Natural killer cell (primary cell): ENCODE measurements around the gene FSHR. TPM values are rescaled to one million over a fixed set of nuclear protein-coding genes. Genes with fewer than 3 reads are reported as not detected.

Source experiments
- ATAC-seq, 3 donors: fragments of 150-1000 bp in 2 of 3; fragments of 200-7000 bp in 1 of 3; cut with Tn5 transposase; 1 replicate in 1 of 3; 2 replicates in 2 of 3; pipeline ENCODE4 v1.10.0; 2021; ENCODE audit warnings: mild to moderate bottlenecking in 2 of 3, moderate library complexity in 2 of 3
- DNase-seq, 2 donors: peaks; one replicate each; pipeline versions ENCODE4 v3.0.0 to v3.0.0-alpha.2; 2013 to 2021; ENCODE audit warnings: mixed read lengths in 1 of 2
- H3K27ac ChIP-seq: one replicate; pipeline ENCODE4 v1.5.1; 2013; ENCODE audit warnings: mild to moderate bottlenecking, low read length
- H3K27me3 ChIP-seq: one replicate; pipeline ENCODE4 v1.6.1; 2013; ENCODE audit warnings: low read length; ENCODE audit not compliant: control insufficient read depth, insufficient read depth
- H3K36me3 ChIP-seq: one replicate; pipeline ENCODE4 v1.6.1; 2013; ENCODE audit warnings: low read length; ENCODE audit not compliant: control insufficient read depth, insufficient read depth
- H3K4me1 ChIP-seq: one replicate; pipeline ENCODE4 v1.6.1; 2013; ENCODE audit warnings: low read length; ENCODE audit not compliant: control insufficient read depth, insufficient read depth
- H3K4me3 ChIP-seq: one replicate; pipeline ENCODE4 v1.5.1; 2013; ENCODE audit warnings: low read length
- H3K9me3 ChIP-seq: one replicate; pipeline ENCODE4 v1.6.1; 2013; ENCODE audit warnings: low read length; ENCODE audit not compliant: control insufficient read depth, insufficient read depth
- H3K27ac Mint-ChIP-seq, 2 donors: one replicate each; pipeline ENCODE4 v1.8.0; 2022; ENCODE audit warnings: mild to moderate bottlenecking in 2 of 2, mixed read lengths in 2 of 2, moderate library complexity in 1 of 2
- H3K27me3 Mint-ChIP-seq, 2 donors: one replicate each; pipeline ENCODE4 v1.8.0; 2022; ENCODE audit warnings: low read depth in 2 of 2, mixed read lengths in 2 of 2
- H3K36me3 Mint-ChIP-seq: one replicate; pipeline ENCODE4 v1.8.0; 2022; ENCODE audit warnings: mixed read lengths
- H3K4me1 Mint-ChIP-seq, 2 donors: one replicate each; pipeline ENCODE4 v1.8.0; 2022; ENCODE audit warnings: mixed read lengths in 2 of 2
- H3K4me3 Mint-ChIP-seq: one replicate; pipeline ENCODE4 v1.8.0; 2022; ENCODE audit warnings: mild to moderate bottlenecking, moderate library complexity, mixed read lengths
- H3K9me3 Mint-ChIP-seq, 2 donors: one replicate each; pipeline ENCODE4 v1.8.0; 2022; ENCODE audit warnings: mixed read lengths in 2 of 2
- CTCF ChIP-seq: fragments of 200-600 bp; IDR thresholded peaks from one replicate; pipeline ENCODE4 v1.8.0; 2022; ENCODE audit warnings: antibody characterized with exemption
- WGBS: methylation state at CpG from one replicate; pipeline ENCODE4 v1.1.7; 2013; ENCODE audit warnings: missing lambda C conversion rate; ENCODE audit not compliant: insufficient coverage; 5-methylcytosine and 5-hydroxymethylcytosine counted together
- intact Hi-C: fragments of 100-400 bp; cut with micrococcal nuclease; formaldehyde crosslinking; loops from one replicate; pipeline ENCODE4 v1.14.2; 2022
- total RNA-seq, 4 donors: library from RNA; stranded (reverse); fragments of 120-200 nt in 1 of 4; gene quantifications; one replicate each; pipeline versions ENCODE4 v1.2.3 to v1.2.4, GENCODE V29; 2013 to 2022

FSHR gene
- total RNA-seq, 3 donors from 2014 or later (not counting 1 experiment from before 2014, with no cell fraction given), result not detected

GRCh38 chr2:49004036-49004626 is 150.2 kb downstream of the FSHR start:
- Histone ChIP-seq H3K9me3 (no peaks in the 10 kb centered on the region), H3K36me3 (no peaks in the 10 kb centered on the region), H3K27me3 (no peaks in the 10 kb centered on the region), H3K4me1 (no peaks in the 10 kb centered on the region), H3K27ac (no peak overlapping the region), H3K4me3 (no peak overlapping the region)
- Mint-ChIP-seq H3K4me1 (no peaks in the 10 kb centered on the region), H3K9me3 (peaks cover 5 to 6% of the 10 kb centered on the region in 2 donors), H3K4me3 (no peak overlapping the region), H3K27ac (no peak overlapping the region), H3K27me3 (no peaks in the 10 kb centered on the region), H3K36me3 (no peaks in the 10 kb centered on the region)
- DNase-seq (no peak), ATAC-seq (no peak)
- no CpG with 5 or more reads among the region's 1 CpG for WGBS
- no peak for TF ChIP-seq CTCF
- intact Hi-C loops, result no loop called here

- no peak for DNase-seq
- intact Hi-C loops, result no loop called here
- TF ChIP-seq CTCF, result no peak
- H3K27ac Mint-ChIP-seq, result no peak overlapping the region
- no peaks in the 10 kb centered on the region for H3K36me3 Mint-ChIP-seq
- H3K27me3 ChIP-seq, result no peaks in the 10 kb centered on the region
- no peaks in the 10 kb centered on the region for H3K27me3 Mint-ChIP-seq
- no peak overlapping the region for H3K4me3 ChIP-seq
- H3K36me3 ChIP-seq, result no peaks in the 10 kb centered on the region
- no peak for ATAC-seq
- peaks cover 5 to 6% of the 10 kb centered on the region in 2 donors for H3K9me3 Mint-ChIP-seq
- no peak overlapping the region for H3K27ac ChIP-seq
- no peaks in the 10 kb centered on the region for H3K4me1 Mint-ChIP-seq
- WGBS, result 68% methylated on average over 5 of the region's 5 CpGs
- H3K4me3 Mint-ChIP-seq, result no peak overlapping the region
- H3K9me3 ChIP-seq, result no peaks in the 10 kb centered on the region
- H3K4me1 ChIP-seq, result no peaks in the 10 kb centered on the region
These were observed 151.1 kb downstream of the FSHR start for GRCh38 chr2:49003201-49003600.

- H3K4me1 ChIP-seq, result no peaks in the 10 kb centered on the region
- H3K4me3 Mint-ChIP-seq, result no peak overlapping the region
- no peaks in the 10 kb centered on the region for H3K4me1 Mint-ChIP-seq
- H3K4me3 ChIP-seq, result no peak overlapping the region
- peaks cover 5 to 6% of the 10 kb centered on the region in 2 donors for H3K9me3 Mint-ChIP-seq
- H3K27me3 ChIP-seq, result no peaks in the 10 kb centered on the region
- no peaks in the 10 kb centered on the region for H3K27me3 Mint-ChIP-seq
- TF ChIP-seq CTCF, result no peak
- ATAC-seq, result no peak
- no peaks in the 10 kb centered on the region for H3K36me3 ChIP-seq
- intact Hi-C loops, result no loop called here
- H3K27ac Mint-ChIP-seq, result no peak overlapping the region
- no peak for DNase-seq
- no peak overlapping the region for H3K27ac ChIP-seq
- H3K9me3 ChIP-seq, result no peaks in the 10 kb centered on the region
- no peaks in the 10 kb centered on the region for H3K36me3 Mint-ChIP-seq
- WGBS, result 25% methylated on average over 2 of the region's 3 CpGs
These were observed 151.6 kb downstream of the FSHR start for GRCh38 chr2:49002750-49003149.

GRCh38 chr2:49000695-49001094 is 153.6 kb downstream of the FSHR start:
- no peaks in the 10 kb centered on the region for H3K4me1 ChIP-seq
- Mint-ChIP-seq H3K4me3 (no peak overlapping the region), H3K4me1 (no peaks in the 10 kb centered on the region), H3K27ac (no peak overlapping the region), H3K36me3 (no peaks in the 10 kb centered on the region), H3K27me3 (no peaks in the 10 kb centered on the region), H3K9me3 (no peaks in the 10 kb centered on the region)
- no peaks in the 10 kb centered on the region for H3K9me3 ChIP-seq
- no peak for DNase-seq
- intact Hi-C loops, result no loop called here
- no peak overlapping the region for H3K27ac ChIP-seq
- H3K36me3 ChIP-seq, result no peaks in the 10 kb centered on the region
- TF ChIP-seq CTCF, result no peak
- no peaks in the 10 kb centered on the region for H3K27me3 ChIP-seq
- no peak for ATAC-seq
- no peak overlapping the region for H3K4me3 ChIP-seq
